HepG2 (cell line): ENCODE results near the gene PCGF3. TPM values are rescaled to one million over a fixed set of nuclear protein-coding genes. Genes with fewer than 3 reads are reported as not detected.

ENCODE experiments used
- ATAC-seq: fragments of 200-7000 bp; cut with Tn5 transposase; 3 replicates; pipeline ENCODE4 v1.9.1; 2020; ENCODE audit warnings: mild to moderate bottlenecking, moderate library complexity
- BruUV-seq: library from RNA; stranded (reverse); fragments of 400-500 nt; replicated peaks from 2 replicates; lab custom pipeline; 2021; lab: Mats Ljungman, UMichigan
- CTCF ChIA-PET: fragments of 300-600 bp; formaldehyde crosslinking; extraction: SDS; loops from one replicate; lab custom pipeline; 2021; ENCODE audit warnings: low total read pairs, inconsistent platforms, low intra/inter-chr PET ratio; lab: Yijun Ruan, JAX
- POLR2A ChIA-PET: fragments of 350-600 bp; sonication (Branson Sonifier 250); formaldehyde crosslinking; loops from one replicate; lab custom pipeline; 2020; ENCODE audit warnings: antibody characterized with exemption, inconsistent platforms; lab: Yijun Ruan, JAX
- DNase-seq: peaks from one replicate; pipeline ENCODE4 v3.0.0-alpha.2; 2015; ENCODE audit warnings: low spot score
- FAIRE-seq: peaks from 3 replicates; lab custom pipeline; 2011; peaks lifted over from hg19 to GRCh38; lab: Jason Lieb, UNC
- H2AFZ ChIP-seq: one replicate; pipeline ENCODE4 v1.6.1; 2011; ENCODE audit warnings: low read length, inconsistent platforms
- H3K27ac ChIP-seq: fragments of 300-600 bp; 3 replicates; pipeline ENCODE4 v1.8.0; 2011; ENCODE audit warnings: mixed run types, mild to moderate bottlenecking, mixed read lengths, low read length, inconsistent platforms; ENCODE audit not compliant: insufficient read depth; ENCODE audit errors: extremely low read length
- H3K27me3 ChIP-seq, 2 experiments: fragments of 200-600 bp in 1 of 2; 2 replicates in 1 of 2; 3 replicates in 1 of 2; pipeline versions ENCODE4 v1.6.0 to v1.8.0; 2011; ENCODE audit warnings: low read length in 2 of 2, mild to moderate bottlenecking in 2 of 2, moderate library complexity in 2 of 2, inconsistent platforms in 1 of 2; ENCODE audit not compliant: insufficient read depth in 2 of 2, control insufficient read depth in 1 of 2
- H3K36me3 ChIP-seq, 2 experiments: fragments of 200-600 bp in 1 of 2; replicated peaks in 1 of 2; 2 replicates in 1 of 2; 3 replicates in 1 of 2; pipeline versions ENCODE4 v1.5.1 to v1.8.0; 2011; ENCODE audit warnings: low read length in 2 of 2, inconsistent platforms in 1 of 2; ENCODE audit not compliant: insufficient read depth in 2 of 2, control insufficient read depth in 1 of 2
- H3K4me1 ChIP-seq: 2 replicates; pipeline ENCODE4 v1.5.1; 2012; ENCODE audit warnings: low read length, inconsistent platforms; ENCODE audit not compliant: insufficient read depth
- H3K4me2 ChIP-seq: 2 replicates; pipeline ENCODE4 v1.6.0; 2011; ENCODE audit warnings: low read depth, low read length, inconsistent platforms
- H3K4me3 ChIP-seq, 3 experiments: fragments of 200-600 bp in 1 of 3; sonication (generic), shearing (Covaris generic) in 1 of 3; replicated peaks in 1 of 3; 2 replicates each; pipeline ENCODE4 v1.5.1; 2011 to 2016; ENCODE audit warnings: low read length in 3 of 3, inconsistent platforms in 2 of 3, low read depth in 2 of 3, mild to moderate bottlenecking in 2 of 3, control low read depth in 1 of 3, mixed read lengths in 1 of 3; ENCODE audit not compliant: insufficient read depth in 1 of 3
- H3K79me2 ChIP-seq: one replicate; pipeline ENCODE4 v1.6.1; 2011; ENCODE audit warnings: low read length, inconsistent platforms; ENCODE audit not compliant: insufficient read depth
- H3K9ac ChIP-seq: 2 replicates; pipeline ENCODE4 v1.6.0; 2011; ENCODE audit warnings: mild to moderate bottlenecking, low read depth, low read length, inconsistent platforms; ENCODE audit not compliant: insufficient read depth
- H3K9me3 ChIP-seq: 2 replicates; pipeline ENCODE4 v1.5.1; 2012; ENCODE audit warnings: mild to moderate bottlenecking, low read length
- H4K20me1 ChIP-seq: 2 replicates; pipeline ENCODE4 v1.6.0; 2011; ENCODE audit warnings: inconsistent platforms, mild to moderate bottlenecking, low read length, moderate library complexity; ENCODE audit not compliant: insufficient read depth
- AGO2 ChIP-seq: fragments of 200-400 bp; formaldehyde crosslinking; optimal IDR thresholded peaks from 2 replicates; pipeline ENCODE3; 2017; ENCODE audit warnings: mild to moderate bottlenecking, low read depth, low read length, moderate library complexity
- HNF1A ChIP-seq, 2 experiments: sonication (generic) in 1 of 2; formaldehyde crosslinking in 1 of 2; IDR thresholded peaks; 2 replicates each; pipeline versions ENCODE4 v1.4.0 to v1.6.1; 2016 to 2020; ENCODE audit warnings: borderline replicate concordance in 1 of 2, low read depth in 1 of 2, mild to moderate bottlenecking in 1 of 2, missing genetic modification reagents in 1 of 2
- KDM4B ChIP-seq: sonication (generic); formaldehyde crosslinking; IDR thresholded peaks from 2 replicates; pipeline ENCODE4 v1.4.0; 2020; ENCODE audit warnings: missing genetic modification reagents
- NR2F6 ChIP-seq, 2 experiments: IDR thresholded peaks; 2 replicates each; pipeline ENCODE4 v1.6.1; 2016; ENCODE audit warnings: antibody characterized with exemption in 1 of 2, mild to moderate bottlenecking in 1 of 2
- RBFOX2 ChIP-seq: fragments of 200-400 bp; formaldehyde crosslinking; IDR thresholded peaks from 2 replicates; pipeline ENCODE4 v1.6.1; 2017; ENCODE audit warnings: low read depth, mild to moderate bottlenecking, low read length
- REPIN1 ChIP-seq: sonication (generic); formaldehyde crosslinking; IDR thresholded peaks from 2 replicates; pipeline ENCODE4 v1.8.0; 2022; ENCODE audit warnings: missing genetic modification reagents, low read depth, mild to moderate bottlenecking, borderline replicate concordance
- ZNF546 ChIP-seq: sonication (generic); formaldehyde crosslinking; conservative IDR thresholded peaks from 2 replicates; pipeline ENCODE4 v1.8.1; 2023; ENCODE audit warnings: mild to moderate bottlenecking, missing genetic modification reagents
- ZNF784 ChIP-seq: sonication (generic); formaldehyde crosslinking; IDR thresholded peaks from 2 replicates; pipeline ENCODE4 v1.5.1; 2020; ENCODE audit warnings: missing genetic modification reagents, mild to moderate bottlenecking, borderline replicate concordance
- WGBS: methylation state at CpG from one replicate; pipeline ENCODE4 v1.1.6; 2017; ENCODE audit warnings: low lambda C conversion rate; 5-methylcytosine and 5-hydroxymethylcytosine counted together
- in situ Hi-C: cut with HindIII; loops from 2 replicates; pipeline ENCODE4 v1.10.0; 2017; ENCODE audit warnings: low pct_unique_long_range_greater_than_20kb; ENCODE audit not compliant: extremely low pct_ligation_motif_present
- intact Hi-C: fragments of 100-400 bp; cut with micrococcal nuclease; formaldehyde crosslinking; loops from one replicate; pipeline ENCODE4 v1.10.0; 2022; ENCODE audit not compliant: unreplicated experiment
- polyA plus RNA-seq, 8 experiments: library from polyadenylated mRNA; depleted of rRNA in 3 of 8; stranded (reverse) in 7 of 8; unstranded in 1 of 8; fragments of >200 nt; fragmentation: Illumina TruSeq in 4 of 8; extraction: Trizol in 4 of 8; gene quantifications; 2 replicates each; pipeline versions ENCODE4 v1.2.1 to v1.2.3, GENCODE V29; 2011 to 2016; ENCODE audit warnings: low read depth in 4 of 8, missing spikeins in 1 of 8, mixed read lengths in 1 of 8; ENCODE audit not compliant: insufficient read depth in 1 of 8
- total RNA-seq, 5 experiments: library from RNA; depleted of rRNA; stranded (reverse); fragments of >200 nt; fragmentation: Illumina TruSeq; extraction: Trizol; gene quantifications; 2 replicates each; pipeline ENCODE4 v1.2.3, GENCODE V29; 2016; ENCODE audit warnings: low read depth in 1 of 5

Gene PCGF3
- total and polyA plus RNA-seq, 2 of the 13 experiments (the other 11 are each of a cell fraction or from before 2014, with no cell fraction given), result 28.6 to 66.2 TPM

GRCh38 chr4:707929-708630 is 2.4 kb downstream of the PCGF3 start:
- Histone ChIP-seq H3K79me2 (peaks cover 54% of the 10 kb centered on the region), H4K20me1 (peaks cover 38% of the 10 kb centered on the region), H3K4me2 (peak overlapping the region; percentile 46; the same call in 1 of the 2 replicates), H2AFZ (no peak overlapping the region), H3K27me3 (peaks cover 1 to 12% of the 10 kb centered on the region in 2 experiments; a peak in 2 of 5 replicates), H3K36me3 (peaks cover 2 to 9% of the 10 kb centered on the region in 2 experiments; a peak in 2 of 5 replicates), H3K4me1 (peaks cover 56% of the 10 kb centered on the region), H3K27ac (no peak overlapping the region), H3K9me3 (no peaks in the 10 kb centered on the region), H3K9ac (peak overlapping the region; percentile 25; the same call in 1 of the 2 replicates), H3K4me3 (peak overlapping the region in 2 of 3 experiments; percentile 7 to 16; a peak in 1 of 6 replicates)
- DNase-seq (no peak), FAIRE-seq (no peak), ATAC-seq (no peak)
- POLR2A ChIA-PET, result interaction anchor here (0.7 kb wide), 1 partner anchor 21 kb away, joined by 3 read pairs; no protein-coding TSS in a partner anchor
- in situ Hi-C loops (no loop called here), intact Hi-C loops (no loop called here)
- BruUV-seq, result no TSS peak
- CTCF ChIA-PET, result no interaction called here
- no peak for TF ChIP-seq HNF1A (IDR thresholded peaks at IDR 0.05; ENCODE audit: low read depth)
- TF ChIP-seq HNF1A (CRISPR knock-in tag; IDR thresholded peaks at IDR 0.05; ENCODE audit: borderline replicate concordance), result no peak
- no peak for TF ChIP-seq ZNF546 (CRISPR knock-in tag)
- TF ChIP-seq REPIN1, result no peak
- TF ChIP-seq ZNF784 (CRISPR knock-in tag), result no peak
- peak; percentile 37 for TF ChIP-seq AGO2
- TF ChIP-seq KDM4B (CRISPR knock-in tag), result no peak
- no peak for TF ChIP-seq NR2F6 (IDR thresholded peaks at IDR 0.05)
- TF ChIP-seq NR2F6 (CRISPR knock-in tag; IDR thresholded peaks at IDR 0.05), result no peak
- TF ChIP-seq RBFOX2, result 0 out of 2 replicates have a peak, but pooled peaks have one; percentile 20
- WGBS, result 85% methylated on average over 2 of the region's 11 CpGs
